Fibroblast of skin of left quadriceps (primary cell): ENCODE results near the gene TECPR2.
"Not testable (repeated sequence)": the region's sequence is repeated elsewhere in the genome, so short reads cannot be mapped to it uniquely, and the experiment has no call there.

ENCODE experiments used
- DNase-seq, 2 experiments: peaks; one replicate each; pipeline ENCODE4 v3.0.0-alpha.2; 2013; ENCODE audit warnings: low read depth in 2 of 2

Gene TECPR2, protein sequence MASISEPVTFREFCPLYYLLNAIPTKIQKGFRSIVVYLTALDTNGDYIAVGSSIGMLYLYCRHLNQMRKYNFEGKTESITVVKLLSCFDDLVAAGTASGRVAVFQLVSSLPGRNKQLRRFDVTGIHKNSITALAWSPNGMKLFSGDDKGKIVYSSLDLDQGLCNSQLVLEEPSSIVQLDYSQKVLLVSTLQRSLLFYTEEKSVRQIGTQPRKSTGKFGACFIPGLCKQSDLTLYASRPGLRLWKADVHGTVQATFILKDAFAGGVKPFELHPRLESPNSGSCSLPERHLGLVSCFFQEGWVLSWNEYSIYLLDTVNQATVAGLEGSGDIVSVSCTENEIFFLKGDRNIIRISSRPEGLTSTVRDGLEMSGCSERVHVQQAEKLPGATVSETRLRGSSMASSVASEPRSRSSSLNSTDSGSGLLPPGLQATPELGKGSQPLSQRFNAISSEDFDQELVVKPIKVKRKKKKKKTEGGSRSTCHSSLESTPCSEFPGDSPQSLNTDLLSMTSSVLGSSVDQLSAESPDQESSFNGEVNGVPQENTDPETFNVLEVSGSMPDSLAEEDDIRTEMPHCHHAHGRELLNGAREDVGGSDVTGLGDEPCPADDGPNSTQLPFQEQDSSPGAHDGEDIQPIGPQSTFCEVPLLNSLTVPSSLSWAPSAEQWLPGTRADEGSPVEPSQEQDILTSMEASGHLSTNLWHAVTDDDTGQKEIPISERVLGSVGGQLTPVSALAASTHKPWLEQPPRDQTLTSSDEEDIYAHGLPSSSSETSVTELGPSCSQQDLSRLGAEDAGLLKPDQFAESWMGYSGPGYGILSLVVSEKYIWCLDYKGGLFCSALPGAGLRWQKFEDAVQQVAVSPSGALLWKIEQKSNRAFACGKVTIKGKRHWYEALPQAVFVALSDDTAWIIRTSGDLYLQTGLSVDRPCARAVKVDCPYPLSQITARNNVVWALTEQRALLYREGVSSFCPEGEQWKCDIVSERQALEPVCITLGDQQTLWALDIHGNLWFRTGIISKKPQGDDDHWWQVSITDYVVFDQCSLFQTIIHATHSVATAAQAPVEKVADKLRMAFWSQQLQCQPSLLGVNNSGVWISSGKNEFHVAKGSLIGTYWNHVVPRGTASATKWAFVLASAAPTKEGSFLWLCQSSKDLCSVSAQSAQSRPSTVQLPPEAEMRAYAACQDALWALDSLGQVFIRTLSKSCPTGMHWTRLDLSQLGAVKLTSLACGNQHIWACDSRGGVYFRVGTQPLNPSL (N-terminal part only)

DNA sequence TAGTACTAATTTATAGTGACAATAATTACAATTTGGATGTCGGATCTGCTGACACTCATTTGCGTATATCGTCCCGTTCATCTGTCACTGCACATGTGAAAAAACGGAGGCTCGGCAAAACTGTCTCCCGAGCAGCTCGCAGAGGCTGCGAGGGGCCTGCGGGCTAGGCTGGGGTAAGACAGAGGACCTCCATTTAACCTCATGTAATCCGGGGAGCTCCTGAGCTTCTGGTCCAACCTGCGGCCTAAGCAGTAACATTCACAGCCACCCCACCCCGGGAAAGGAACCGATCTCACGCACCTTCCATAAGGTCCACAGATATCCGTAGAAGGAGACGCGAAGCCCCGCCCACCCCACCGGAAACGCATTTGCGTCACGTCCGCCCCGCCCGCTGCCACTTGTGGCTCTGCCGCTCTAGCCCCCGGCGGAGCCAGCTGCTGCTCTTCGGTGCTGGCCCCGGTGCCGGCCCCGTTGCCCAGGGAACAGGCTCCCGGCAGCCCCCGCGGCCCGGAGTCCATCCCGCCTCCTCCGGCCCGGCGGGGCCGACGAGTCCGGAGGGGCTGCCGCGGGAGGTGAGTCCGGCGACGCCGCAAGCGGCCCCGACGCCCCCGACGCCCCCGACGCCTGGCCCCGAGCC lies at the start of gene TECPR2, which contains the start of gene CINP:
TECPR2 (plus strand) TSS at position 397 of the 637 bp plus-strand sequence. CDS start 13,781 bp downstream, outside the sequence.
CINP (minus strand) TSS at position 346 of the 637 bp plus-strand sequence; CDS start at position 307, 39 bp downstream.
- DNase-seq: peak; percentile 84

GRCh38 chr14:102314242-102315011 lies 48.3 kb upstream of the TECPR2 start:
- peak; percentile 34 to 42 for DNase-seq

GRCh38 chr14:102315121-102315520 lies 47.6 kb upstream of the TECPR2 start:
- DNase-seq: no peak

- peak; percentile 54 to 58 for DNase-seq
Observed at GRCh38 chr14:102316338-102316742, 46.4 kb upstream of the TECPR2 start.

- peak; percentile 79 to 82 for DNase-seq
Observed at GRCh38 chr14:102316743-102317563, 45.8 kb upstream of the TECPR2 start.

DNA sequence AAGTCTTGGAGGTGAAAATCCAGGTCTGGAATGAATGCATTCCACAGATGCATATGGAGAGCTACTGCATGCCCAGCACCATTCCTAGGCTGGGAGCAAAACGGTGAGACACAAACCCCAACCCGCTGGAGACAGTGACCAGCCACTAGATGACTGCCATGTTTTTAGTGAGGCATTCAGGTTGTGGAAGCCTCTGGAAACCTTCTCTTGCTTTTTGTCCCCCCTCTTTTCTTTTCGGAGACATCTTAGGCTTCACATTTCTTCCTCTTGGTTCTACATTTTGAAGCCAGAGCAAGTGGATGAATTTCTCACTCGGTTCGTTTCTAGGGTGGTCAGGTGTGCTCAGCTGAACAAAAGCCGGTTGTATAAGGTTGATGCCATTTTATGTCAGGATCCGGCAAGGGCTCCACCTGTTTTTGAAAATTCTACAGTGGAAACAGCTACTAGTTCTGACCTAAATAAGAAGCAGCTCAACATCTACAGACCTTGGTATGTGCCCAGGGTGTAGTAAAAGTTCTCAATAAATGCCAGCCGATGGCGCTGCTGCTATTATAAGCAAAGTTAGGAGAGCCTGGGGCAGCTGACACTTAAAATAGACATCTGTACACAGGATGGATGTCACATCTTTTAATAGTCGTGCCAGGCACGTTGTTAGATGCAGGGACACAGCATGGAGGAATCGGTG lies 45.0 kb upstream of the TECPR2 start:
- no peak for DNase-seq

GRCh38 chr14:102318781-102319276 lies 43.9 kb upstream of the TECPR2 start:
- DNase-seq: no peak

GRCh38 chr14:102319351-102320032 lies 43.2 kb upstream of the TECPR2 start, which contains the start of gene ZNF839:
Gene ZNF839, plus strand, starts transcription at chr14:102319746. Its CDS starts 20 bp downstream, at chr14:102319766.
- DNase-seq: peak; percentile 78 to 80

DNA sequence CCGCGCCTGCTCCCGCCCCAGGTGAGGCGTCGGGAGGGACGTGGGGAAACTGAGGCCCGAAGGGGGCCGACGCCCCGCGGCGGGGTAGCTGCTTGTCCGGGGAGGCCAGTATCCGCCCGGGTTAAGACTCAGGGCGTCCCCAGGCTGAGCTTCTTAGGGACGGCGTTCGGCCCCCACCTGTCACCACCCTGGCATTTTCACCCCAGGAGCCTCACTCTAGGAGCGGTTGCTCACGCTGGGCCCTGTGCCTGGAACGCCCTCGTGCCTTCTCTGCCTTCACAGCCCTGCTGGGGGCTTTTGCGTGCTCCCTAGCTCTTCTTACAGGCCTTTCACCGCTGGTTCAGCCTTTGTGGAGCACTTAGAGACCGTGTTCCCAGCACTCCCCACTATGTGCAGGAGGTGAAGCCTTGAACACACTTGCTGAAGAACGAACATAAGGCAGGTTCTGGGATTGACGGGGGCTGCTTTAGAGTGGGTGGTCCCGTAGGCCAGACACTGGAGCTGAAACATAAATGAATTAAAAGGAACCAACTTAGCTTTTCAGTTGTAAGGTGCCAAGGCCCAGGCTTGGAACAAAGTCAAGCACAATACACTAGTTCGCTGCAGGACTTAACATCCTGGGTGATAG lies 42.6 kb upstream of the TECPR2 start:
- no peak for DNase-seq

GRCh38 chr14:102320671-102321455 lies 41.9 kb upstream of the TECPR2 start:
- no peak for DNase-seq

GRCh38 chr14:102321456-102322422 lies 41.0 kb upstream of the TECPR2 start:
- DNase-seq: no peak

DNA sequence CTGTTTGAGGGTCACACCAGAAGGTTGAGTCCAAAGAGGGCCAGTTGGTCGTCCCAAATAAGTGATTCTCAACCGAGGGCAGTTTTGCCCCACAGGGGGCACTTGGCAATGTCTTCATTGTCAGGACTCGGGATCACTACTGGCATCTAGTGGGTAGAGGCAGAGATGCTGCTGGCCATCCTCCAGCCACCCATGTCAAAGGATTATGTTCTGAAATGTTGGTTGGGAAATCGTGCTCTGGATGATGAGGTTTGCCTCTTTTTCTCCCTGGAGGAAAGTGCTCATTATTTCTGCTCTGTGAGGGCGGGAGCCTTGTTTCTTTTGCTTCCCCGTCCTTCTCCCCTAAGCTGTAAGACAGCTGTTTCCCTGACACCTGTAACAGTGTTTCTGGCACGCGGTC lies 39.6 kb upstream of the TECPR2 start:
- DNase-seq: peak; percentile 58 to 63

- no peak for DNase-seq
Observed at GRCh38 chr14:102325791-102326345, 36.9 kb upstream of the TECPR2 start.

DNA sequence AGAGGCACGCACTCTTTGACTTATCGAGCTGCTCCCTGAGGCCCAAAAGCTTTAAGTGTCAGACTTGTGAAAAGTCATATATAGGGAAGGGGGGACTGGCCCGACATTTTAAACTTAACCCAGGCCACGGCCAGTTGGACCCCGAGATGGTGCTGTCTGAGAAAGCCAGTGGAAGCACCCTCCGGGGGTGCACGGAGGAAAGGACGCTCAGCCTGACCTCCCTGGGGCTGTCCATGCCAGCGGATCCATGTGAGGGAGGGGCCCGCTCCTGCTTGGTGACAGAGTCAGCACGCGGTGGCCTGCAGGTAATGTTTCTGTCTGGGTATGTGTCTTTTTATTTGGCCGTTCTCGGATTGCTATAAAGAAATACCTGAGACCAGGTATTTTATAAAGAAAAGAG lies 36.2 kb upstream of the TECPR2 start:
- no peak for DNase-seq

DNA sequence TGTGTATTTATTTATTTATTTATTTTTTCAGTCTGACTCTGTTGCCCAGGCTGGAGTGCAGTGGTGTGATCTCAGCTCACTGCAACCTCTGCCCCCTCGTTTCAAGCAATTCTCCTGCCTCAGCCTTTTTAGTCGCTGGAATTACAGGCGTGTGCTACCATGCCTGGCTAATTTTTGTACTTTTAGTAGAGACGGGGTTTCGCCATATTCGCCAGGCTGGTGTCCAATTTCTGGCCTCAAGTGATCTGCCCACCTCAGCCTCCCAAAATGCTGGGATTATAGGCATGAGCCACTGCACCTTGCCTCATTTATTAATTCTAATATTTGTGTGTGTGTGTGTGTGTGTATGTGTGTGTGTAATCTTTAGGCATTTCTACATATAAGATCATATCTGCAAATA lies 33.4 kb upstream of the TECPR2 start:
- DNase-seq: not testable (repeated sequence)
